Endothelial cell of umbilical vein (primary cell): ENCODE data around the gene GCLC.

ENCODE experiments used
- EZH2 ChIP-seq: IDR thresholded peaks from 2 replicates; pipeline ENCODE4 v1.6.1; 2012; ENCODE audit warnings: borderline replicate concordance, low read depth, mild to moderate bottlenecking, moderate library complexity, low read length, inconsistent platforms; ENCODE audit not compliant: severe bottlenecking
- FOS ChIP-seq: IDR thresholded peaks from 2 replicates; pipeline ENCODE4 v1.6.1; 2011; ENCODE audit warnings: mild to moderate bottlenecking, low read length, moderate library complexity, borderline replicate concordance; ENCODE audit not compliant: insufficient read depth
- GATA2 ChIP-seq: IDR thresholded peaks from 2 replicates; pipeline ENCODE4 v1.7.0; 2011; ENCODE audit warnings: low read depth, mild to moderate bottlenecking, moderate library complexity, mixed read lengths, low read length; ENCODE audit not compliant: insufficient read length, insufficient read depth
- JUN ChIP-seq: IDR thresholded peaks from 2 replicates; pipeline ENCODE4 v1.6.1; 2011; ENCODE audit warnings: borderline replicate concordance, low read depth; ENCODE audit not compliant: insufficient read length, insufficient read depth
- MYC ChIP-seq: IDR thresholded peaks from one replicate; pipeline ENCODE4 v1.6.1; 2011; ENCODE audit warnings: mild to moderate bottlenecking, low read depth, low read length
- POLR2A ChIP-seq: IDR thresholded peaks from 2 replicates; pipeline ENCODE4 v1.6.1; 2012; ENCODE audit warnings: low read depth, mild to moderate bottlenecking, control low read depth, low read length
- POLR2AphosphoS5 ChIP-seq: IDR thresholded peaks from 2 replicates; pipeline ENCODE4 v1.6.1; 2012; ENCODE audit warnings: low read depth, mild to moderate bottlenecking, control low read depth, low read length, moderate library complexity; ENCODE audit not compliant: insufficient read depth
- TF ChIP-seq, protein P1 (sequence below), 2 donors: IDR thresholded peaks; 1 replicate in 1 of 2; 2 replicates in 1 of 2; pipeline ENCODE4 v1.5.1; 2011; ENCODE audit warnings: low read length in 2 of 2, mild to moderate bottlenecking in 2 of 2, moderate library complexity in 2 of 2, control low read depth in 1 of 2, inconsistent platforms in 1 of 2, low read depth in 1 of 2; ENCODE audit not compliant: insufficient read depth in 1 of 2; ENCODE audit errors: extremely low read depth in 1 of 2
- TF ChIP-seq, protein P2 (sequence below): IDR thresholded peaks from 2 replicates; pipeline ENCODE4 v1.6.1; 2011; ENCODE audit not compliant: insufficient read depth, insufficient read length

DNA sequence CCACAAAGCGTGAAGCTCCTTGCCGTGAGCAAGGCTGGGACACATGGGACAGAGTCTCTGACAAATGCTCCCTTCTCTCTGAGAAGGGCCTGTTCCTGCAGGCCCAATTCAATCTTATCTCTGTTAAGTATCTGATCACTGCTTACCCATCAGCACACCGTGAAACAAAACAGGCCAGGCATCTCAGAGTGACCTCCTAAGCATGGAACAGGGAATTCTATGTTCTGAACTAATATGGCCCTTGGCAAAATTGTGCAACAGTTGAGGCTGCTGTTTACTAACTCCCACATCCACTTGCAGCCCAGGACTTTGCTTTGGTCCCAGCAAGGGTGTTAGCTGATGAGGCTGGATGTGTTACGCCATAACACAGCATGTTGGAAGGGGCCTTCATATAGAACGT lies 79.2 kb downstream of the GCLC start:
- TF ChIP-seq, protein P1, sequence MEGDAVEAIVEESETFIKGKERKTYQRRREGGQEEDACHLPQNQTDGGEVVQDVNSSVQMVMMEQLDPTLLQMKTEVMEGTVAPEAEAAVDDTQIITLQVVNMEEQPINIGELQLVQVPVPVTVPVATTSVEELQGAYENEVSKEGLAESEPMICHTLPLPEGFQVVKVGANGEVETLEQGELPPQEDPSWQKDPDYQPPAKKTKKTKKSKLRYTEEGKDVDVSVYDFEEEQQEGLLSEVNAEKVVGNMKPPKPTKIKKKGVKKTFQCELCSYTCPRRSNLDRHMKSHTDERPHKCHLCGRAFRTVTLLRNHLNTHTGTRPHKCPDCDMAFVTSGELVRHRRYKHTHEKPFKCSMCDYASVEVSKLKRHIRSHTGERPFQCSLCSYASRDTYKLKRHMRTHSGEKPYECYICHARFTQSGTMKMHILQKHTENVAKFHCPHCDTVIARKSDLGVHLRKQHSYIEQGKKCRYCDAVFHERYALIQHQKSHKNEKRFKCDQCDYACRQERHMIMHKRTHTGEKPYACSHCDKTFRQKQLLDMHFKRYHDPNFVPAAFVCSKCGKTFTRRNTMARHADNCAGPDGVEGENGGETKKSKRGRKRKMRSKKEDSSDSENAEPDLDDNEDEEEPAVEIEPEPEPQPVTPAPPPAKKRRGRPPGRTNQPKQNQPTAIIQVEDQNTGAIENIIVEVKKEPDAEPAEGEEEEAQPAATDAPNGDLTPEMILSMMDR (IDR thresholded peaks at IDR 0.05; ENCODE audit: extremely low read depth in 1 of 2, insufficient read depth in 1 of 2, low read depth in 1 of 2, low read length in 2 of 2): no peak
- TF ChIP-seq POLR2A: no peak
- TF ChIP-seq EZH2: no peak
- TF ChIP-seq MYC: no peak
- TF ChIP-seq, protein P2, sequence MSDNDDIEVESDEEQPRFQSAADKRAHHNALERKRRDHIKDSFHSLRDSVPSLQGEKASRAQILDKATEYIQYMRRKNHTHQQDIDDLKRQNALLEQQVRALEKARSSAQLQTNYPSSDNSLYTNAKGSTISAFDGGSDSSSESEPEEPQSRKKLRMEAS: no peak
- no peak for TF ChIP-seq FOS
- no peak for TF ChIP-seq POLR2AphosphoS5
- TF ChIP-seq JUN: no peak
- no peak for TF ChIP-seq GATA2
